Neural progenitor cell (in vitro differentiated cells): ENCODE data around the gene KPNA4. TPM values are rescaled to one million over a fixed set of nuclear protein-coding genes. Genes with fewer than 3 reads are reported as not detected.
"Not testable (repeated sequence)": the region's sequence is repeated elsewhere in the genome, so short reads cannot be mapped to it uniquely, and the experiment has no call there.

Experiments used
- DNase-seq: peaks from one replicate; pipeline ENCODE4 v3.0.0-alpha.2; 2016; ENCODE audit warnings: low spot score
- H2AFZ ChIP-seq: fragments of 200-600 bp; sonication (generic); replicated peaks from 2 replicates; pipeline ENCODE4 v1.6.1; 2016; ENCODE audit warnings: antibody characterized with exemption
- H3F3A ChIP-seq: fragments of 200-600 bp; sonication (generic); 2 replicates; pipeline ENCODE4 v1.6.1; 2016; ENCODE audit warnings: antibody characterized with exemption, low read depth
- H3K27ac ChIP-seq: fragments of 200-600 bp; sonication (generic); 2 replicates; pipeline ENCODE4 v1.5.1; 2016; ENCODE audit warnings: mild to moderate bottlenecking
- H3K27me3 ChIP-seq: fragments of 200-600 bp; sonication (generic); 2 replicates; pipeline ENCODE4 v1.6.1; 2016; ENCODE audit warnings: mild to moderate bottlenecking, moderate library complexity
- H3K36me3 ChIP-seq: fragments of 200-600 bp; sonication (generic); 2 replicates; pipeline ENCODE4 v1.5.1; 2016
- H3K4me1 ChIP-seq: fragments of 200-600 bp; sonication (generic); 2 replicates; pipeline ENCODE4 v1.6.1; 2016; ENCODE audit warnings: mixed run types
- H3K4me2 ChIP-seq: fragments of 200-600 bp; sonication (generic); 2 replicates; pipeline ENCODE4 v1.6.1; 2016
- H3K4me3 ChIP-seq: fragments of 200-600 bp; sonication (generic); 2 replicates; pipeline ENCODE4 v1.5.1; 2016
- H3K79me2 ChIP-seq: fragments of 200-600 bp; sonication (generic); 2 replicates; pipeline ENCODE4 v1.6.1; 2016; ENCODE audit warnings: low read depth
- H3K9ac ChIP-seq: fragments of 200-600 bp; sonication (generic); 2 replicates; pipeline ENCODE4 v1.6.1; 2016
- H3K9me3 ChIP-seq: fragments of 200-600 bp; sonication (generic); 2 replicates; pipeline ENCODE4 v1.5.1; 2016; ENCODE audit warnings: low read depth
- H4K20me1 ChIP-seq: fragments of 200-600 bp; sonication (generic); 2 replicates; pipeline ENCODE4 v1.6.1; 2016; ENCODE audit warnings: low read depth
- H3K27ac Mint-ChIP-seq: 3 replicates; pipeline ENCODE4 v1.8.0; 2021; ENCODE audit warnings: mixed read lengths
- H3K27me3 Mint-ChIP-seq: 2 replicates; pipeline ENCODE4 v1.8.0; 2022; ENCODE audit warnings: low read depth, mild to moderate bottlenecking, inconsistent platforms, moderate library complexity, mixed read lengths; ENCODE audit not compliant: insufficient read depth
- H3K36me3 Mint-ChIP-seq: 3 replicates; pipeline ENCODE4 v1.8.0; 2021; ENCODE audit warnings: mixed read lengths
- H3K4me1 Mint-ChIP-seq: 3 replicates; pipeline ENCODE4 v1.8.0; 2021; ENCODE audit warnings: mixed read lengths
- H3K4me3 Mint-ChIP-seq: 3 replicates; pipeline ENCODE4 v1.8.0; 2021; ENCODE audit warnings: mild to moderate bottlenecking, moderate library complexity, mixed read lengths
- H3K9me3 Mint-ChIP-seq: 3 replicates; pipeline ENCODE4 v1.8.0; 2020; ENCODE audit warnings: mixed read lengths
- CTCF ChIP-seq: fragments of 200-600 bp; sonication (generic); IDR thresholded peaks from 2 replicates; pipeline ENCODE4 v1.5.1; 2017; ENCODE audit warnings: antibody characterized with exemption, mild to moderate bottlenecking
- EZH2 ChIP-seq: fragments of 200-600 bp; sonication (generic); IDR thresholded peaks from 2 replicates; pipeline ENCODE4 v1.6.1; 2017; ENCODE audit warnings: antibody characterized with exemption, mild to moderate bottlenecking, moderate library complexity
- EZH2phosphoT487 ChIP-seq: fragments of 200-600 bp; sonication (generic); IDR thresholded peaks from 2 replicates; pipeline ENCODE4 v1.6.1; 2017; ENCODE audit warnings: antibody characterized with exemption
- total RNA-seq: library from RNA; depleted of rRNA; stranded (reverse); fragments of >200 nt; gene quantifications from 2 replicates; pipeline ENCODE4 v1.2.3, GENCODE V29; 2015; ENCODE audit warnings: low replicate concordance

KPNA4 gene
- total RNA-seq, 1 donor from 2014 or later = 56.6 TPM

- Mint-ChIP-seq H3K27me3 (no peaks in the 10 kb centered on the region), H3K4me3 (no peak overlapping the region), H3K27ac (no peak overlapping the region), H3K9me3 (peaks cover 5% of the 10 kb centered on the region), H3K4me1 (peaks cover 3% of the 10 kb centered on the region), H3K36me3 (no peaks in the 10 kb centered on the region)
- Histone ChIP-seq H3K9ac (no peak overlapping the region), H3K9me3 (no peaks in the 10 kb centered on the region), H2AFZ (no peak overlapping the region), H3K27ac (no peak overlapping the region), H3K27me3 (no peaks in the 10 kb centered on the region), H3F3A (no peaks in the 10 kb centered on the region), H4K20me1 (no peaks in the 10 kb centered on the region), H3K4me3 (no peak overlapping the region), H3K36me3 (no peaks in the 10 kb centered on the region), H3K4me2 (no peak overlapping the region), H3K79me2 (no peaks in the 10 kb centered on the region), H3K4me1 (peaks cover 4% of the 10 kb centered on the region)
- peak; percentile 44 for DNase-seq
- TF ChIP-seq EZH2 = no peak
- TF ChIP-seq EZH2phosphoT487 = no peak
- no peak for TF ChIP-seq CTCF
These were observed 107.2 kb downstream of the KPNA4 start for GRCh38 chr3:160458151-160458550.

GRCh38 chr3:160455846-160456245, 109.5 kb downstream of the KPNA4 start:
- Mint-ChIP-seq H3K4me1 (no peaks in the 10 kb centered on the region), H3K36me3 (no peaks in the 10 kb centered on the region)
- no peak overlapping the region for H3K27ac ChIP-seq

DNA sequence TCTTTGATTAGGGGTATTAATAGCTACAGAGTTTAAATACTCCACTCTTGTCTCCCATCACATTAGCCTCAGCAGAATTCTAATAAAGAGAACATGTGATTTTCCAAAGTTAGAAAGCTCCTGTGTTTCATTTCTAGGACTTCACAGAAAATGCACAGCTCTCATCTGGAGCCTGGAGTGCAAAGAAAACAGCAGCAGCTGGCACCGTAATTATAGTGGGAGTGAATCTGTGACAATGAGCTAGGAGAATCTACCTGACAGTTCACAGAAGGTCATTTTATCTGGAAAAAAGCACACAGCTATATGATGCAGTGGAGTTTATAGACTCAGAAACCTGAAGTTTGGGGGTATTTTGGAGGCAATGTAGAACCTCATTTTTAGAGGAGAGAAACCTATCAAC, 110.4 kb downstream of the KPNA4 start:
- Histone ChIP-seq H3K27ac (no peak overlapping the region), H3K9me3 (no peaks in the 10 kb centered on the region), H3K36me3 (no peaks in the 10 kb centered on the region), H3F3A (peaks cover 8% of the 10 kb centered on the region), H3K79me2 (peaks cover 7% of the 10 kb centered on the region), H3K4me2 (no peak overlapping the region), H2AFZ (no peak overlapping the region), H3K4me3 (no peak overlapping the region), H3K9ac (no peak overlapping the region), H3K27me3 (no peaks in the 10 kb centered on the region), H3K4me1 (peaks cover 5% of the 10 kb centered on the region), H4K20me1 (no peaks in the 10 kb centered on the region)
- H3K36me3 Mint-ChIP-seq = no peaks in the 10 kb centered on the region
- no peaks in the 10 kb centered on the region for H3K27me3 Mint-ChIP-seq
- H3K9me3 Mint-ChIP-seq = peaks cover 5% of the 10 kb centered on the region
- DNase-seq = no peak
- no peak for TF ChIP-seq CTCF
- TF ChIP-seq EZH2 = no peak
- no peak for TF ChIP-seq EZH2phosphoT487
- no peak overlapping the region for H3K4me3 Mint-ChIP-seq
- H3K4me1 Mint-ChIP-seq = peaks cover 6% of the 10 kb centered on the region
- H3K27ac Mint-ChIP-seq = no peak overlapping the region

More at GRCh38 chr3:160455846-160456245, 109.5 kb downstream of the KPNA4 start:
- no peaks in the 10 kb centered on the region for H3K4me1 ChIP-seq
- TF ChIP-seq EZH2 (no peak), CTCF (no peak), EZH2phosphoT487 (no peak)
- no peak overlapping the region for H3K4me3 ChIP-seq
- no peak overlapping the region for H2AFZ ChIP-seq
- no peak overlapping the region for H3K4me3 Mint-ChIP-seq
- H3K79me2 ChIP-seq = peaks cover 3% of the 10 kb centered on the region
- no peaks in the 10 kb centered on the region for H3K36me3 ChIP-seq
- H3K27me3 ChIP-seq = no peaks in the 10 kb centered on the region
- H3K9me3 Mint-ChIP-seq = peaks cover 5% of the 10 kb centered on the region
- no peaks in the 10 kb centered on the region for H4K20me1 ChIP-seq
- no peak for DNase-seq
- no peak overlapping the region for H3K27ac Mint-ChIP-seq
- no peak overlapping the region for H3K9ac ChIP-seq
- H3K9me3 ChIP-seq = no peaks in the 10 kb centered on the region
- H3F3A ChIP-seq = no peaks in the 10 kb centered on the region
- no peak overlapping the region for H3K4me2 ChIP-seq
- H3K27me3 Mint-ChIP-seq = no peaks in the 10 kb centered on the region

DNA sequence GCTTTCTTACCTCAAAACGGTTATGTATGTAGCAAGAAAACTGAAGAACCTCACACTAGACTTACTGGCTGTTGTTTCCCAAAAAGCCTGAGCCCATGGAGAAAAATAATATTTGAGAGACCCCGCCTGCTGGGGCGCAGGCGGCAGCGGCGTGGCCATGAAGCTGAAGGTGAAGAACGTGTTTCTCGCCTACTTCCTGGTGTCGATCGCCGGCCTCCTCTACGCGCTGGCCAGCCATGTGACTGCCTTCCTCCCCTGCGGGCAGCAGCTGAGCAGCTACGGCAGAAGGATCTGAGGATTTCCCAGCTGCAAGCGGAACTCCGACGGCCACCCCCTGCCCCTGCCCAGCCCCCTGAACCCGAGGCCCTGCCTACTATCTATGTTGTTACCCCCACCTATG, 113.1 kb downstream of the KPNA4 start:
- DNase-seq, H3K27me3 Mint-ChIP-seq: not testable (repeated sequence)

More for the DNA sequence above, 113.1 kb downstream of the KPNA4 start:
- H3K79me2 ChIP-seq = peaks cover 29% of the 10 kb centered on the region
- H3K4me1 ChIP-seq = peaks cover 14% of the 10 kb centered on the region
- not testable (repeated sequence) for H3K36me3 Mint-ChIP-seq, H3K4me3 ChIP-seq, H3K9me3 ChIP-seq, H3K9ac ChIP-seq, H3K27ac Mint-ChIP-seq, H3K9me3 Mint-ChIP-seq, H3K27ac ChIP-seq, H4K20me1 ChIP-seq, H3K27me3 ChIP-seq, H3K4me2 ChIP-seq, H3K4me3 Mint-ChIP-seq, H2AFZ ChIP-seq
- peaks cover 23% of the 10 kb centered on the region for H3F3A ChIP-seq
- H3K4me1 Mint-ChIP-seq = peaks cover 15% of the 10 kb centered on the region
- peaks cover 10% of the 10 kb centered on the region for H3K36me3 ChIP-seq
